ENCODE data around the gene OSTF1.

OSTF1 gene

DNA sequence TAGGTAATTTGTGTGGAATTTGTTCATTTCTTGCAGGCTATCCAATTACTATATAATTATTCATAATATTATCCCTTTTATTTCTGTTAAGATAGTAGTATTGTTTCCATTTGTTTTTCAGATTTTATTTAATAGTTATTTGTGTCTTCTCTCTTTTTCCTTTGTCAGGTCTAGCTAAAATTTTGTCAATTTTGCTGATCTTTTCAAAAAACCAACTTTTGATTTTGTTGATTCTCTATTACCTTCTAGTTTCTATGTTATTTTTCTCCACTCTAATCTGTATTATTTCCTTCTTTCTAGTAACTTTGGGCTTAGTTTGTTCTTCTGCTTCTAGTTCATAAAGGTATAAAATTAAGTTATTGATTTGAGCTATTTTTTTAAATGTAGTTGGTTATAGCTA, 76.3 kb downstream of the OSTF1 start:
- DNase-seq (ENCODE audit: low read depth, low spot score), result no peak

DNA sequence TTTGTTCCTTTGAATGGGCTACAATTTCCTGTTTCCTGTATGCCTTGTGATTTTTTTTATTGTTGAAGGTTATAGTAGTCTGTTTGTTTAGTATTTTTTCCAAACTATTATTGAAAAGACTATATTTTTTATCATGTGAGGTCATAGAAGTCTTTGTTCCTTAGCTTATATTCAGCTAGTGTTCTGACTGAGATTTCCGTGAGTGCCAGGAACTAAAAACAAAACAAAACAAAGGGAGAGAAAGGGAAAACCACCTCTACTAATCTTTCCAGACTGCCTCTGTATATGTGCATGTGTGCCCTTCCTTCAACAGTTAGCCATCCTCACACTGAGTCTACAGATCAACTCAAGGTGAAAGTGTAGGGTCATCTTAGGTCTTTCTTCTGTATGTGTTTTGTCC, 79.0 kb downstream of the OSTF1 start:
- DNase-seq (ENCODE audit: low read depth, low spot score), result no peak

DNA sequence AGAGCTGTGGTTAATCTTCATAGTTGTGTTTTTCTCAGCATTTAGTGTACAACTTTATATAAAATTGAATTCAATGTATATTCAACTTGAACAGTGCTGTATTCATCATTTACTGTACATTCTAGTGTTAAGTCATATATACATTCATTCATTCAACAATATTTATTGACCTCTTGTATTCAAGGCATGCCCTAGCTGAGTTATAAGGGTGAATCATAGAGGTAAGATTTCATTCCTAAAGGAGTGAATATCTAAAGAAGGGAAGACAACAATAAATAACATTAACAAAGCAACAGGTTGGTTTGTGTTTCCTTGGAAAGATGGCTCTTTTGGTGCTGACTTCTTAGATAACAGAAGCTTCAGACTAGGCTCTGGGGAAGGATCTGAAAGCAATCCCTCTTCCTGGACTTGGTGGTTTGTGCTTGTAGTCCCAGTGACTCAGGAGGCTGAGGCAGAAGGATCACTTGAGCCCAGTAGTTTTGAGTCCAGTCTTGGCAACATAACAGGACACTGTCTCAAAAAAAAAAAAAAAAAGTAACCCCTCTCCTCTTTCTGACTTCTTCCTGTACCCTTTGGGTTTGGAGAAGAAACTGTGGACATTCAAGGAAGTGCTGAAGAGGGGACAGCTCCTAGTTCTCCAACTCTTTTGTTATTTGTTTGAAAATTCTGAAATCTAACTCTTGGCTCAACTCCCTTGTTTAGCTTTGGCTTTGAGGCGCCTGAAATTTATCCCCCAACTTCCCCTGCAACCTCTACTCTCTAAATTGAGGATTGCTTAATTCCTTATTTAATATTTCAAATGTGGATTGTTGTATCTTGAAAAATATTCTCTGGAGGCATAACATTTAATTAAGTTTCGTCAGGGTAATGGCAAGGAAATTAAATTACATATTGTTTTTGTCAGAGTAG, 80.2 kb downstream of the OSTF1 start:
- no peak for DNase-seq (ENCODE audit: low read depth, low spot score)

DNA sequence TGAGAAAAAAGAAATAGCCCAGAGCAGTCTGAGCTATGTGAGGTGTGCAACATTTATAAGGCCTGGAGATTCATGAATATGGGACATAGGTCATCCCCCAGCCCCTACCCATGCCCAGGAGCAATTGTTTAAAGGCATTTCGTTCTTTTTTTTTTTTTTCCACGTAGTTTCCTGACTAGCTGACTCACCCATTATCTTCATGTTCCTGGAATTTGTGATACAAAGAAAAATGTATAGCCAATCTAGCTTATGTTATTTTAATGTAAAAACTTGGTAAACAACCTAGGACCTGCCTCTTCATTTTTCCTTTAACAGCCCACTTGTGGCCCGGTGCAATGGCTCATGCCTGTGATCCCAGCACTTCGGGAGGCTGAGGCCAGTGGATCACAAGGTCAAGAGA, 81.3 kb downstream of the OSTF1 start:
- no peak for DNase-seq (ENCODE audit: low read depth, low spot score)

DNA sequence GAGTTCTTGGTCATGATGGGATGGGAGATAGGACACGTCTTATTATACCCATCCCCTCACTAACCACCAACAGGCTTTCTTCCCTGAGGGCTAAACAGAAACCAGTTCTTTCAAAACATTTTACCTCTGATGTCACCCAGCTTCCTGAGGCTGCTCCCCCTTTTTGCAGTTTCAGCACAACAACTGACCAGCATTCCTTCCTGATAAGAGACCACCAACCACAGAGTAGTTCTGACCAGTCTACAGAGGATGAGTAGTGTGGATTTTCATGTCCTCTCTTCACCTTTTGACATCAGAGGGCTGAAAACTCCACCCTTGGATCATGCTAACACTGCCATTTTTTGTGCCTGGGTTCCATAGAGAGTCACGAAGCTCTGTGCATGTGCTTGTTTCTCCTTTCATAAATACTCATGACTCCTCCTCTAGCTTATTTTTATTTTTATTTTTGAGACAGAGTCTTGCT, 82.6 kb downstream of the OSTF1 start:
- peak; percentile 40 for DNase-seq (ENCODE audit: low read depth, low spot score)

DNA sequence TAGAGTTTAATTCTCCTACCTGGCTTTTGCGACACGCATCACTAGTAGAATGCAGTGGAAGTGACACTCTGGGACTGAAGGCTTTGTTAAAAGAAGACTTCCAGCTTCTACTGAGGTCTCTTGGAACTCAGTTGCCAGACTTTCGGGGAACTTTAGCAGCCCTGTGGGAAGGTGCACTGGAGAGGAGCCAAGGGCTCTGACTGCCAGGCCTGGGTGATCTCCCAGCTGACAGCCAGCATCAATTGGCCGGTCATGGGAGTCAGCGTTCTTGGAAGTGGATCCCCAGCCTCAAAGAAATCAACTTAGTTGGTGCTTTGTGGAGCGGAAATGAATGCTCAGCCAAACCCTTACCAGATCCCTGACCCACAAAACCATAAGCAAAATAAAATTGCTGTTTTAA, 87.1 kb downstream of the OSTF1 start:
- DNase-seq (ENCODE audit: low read depth, low spot score), result no peak

DNA sequence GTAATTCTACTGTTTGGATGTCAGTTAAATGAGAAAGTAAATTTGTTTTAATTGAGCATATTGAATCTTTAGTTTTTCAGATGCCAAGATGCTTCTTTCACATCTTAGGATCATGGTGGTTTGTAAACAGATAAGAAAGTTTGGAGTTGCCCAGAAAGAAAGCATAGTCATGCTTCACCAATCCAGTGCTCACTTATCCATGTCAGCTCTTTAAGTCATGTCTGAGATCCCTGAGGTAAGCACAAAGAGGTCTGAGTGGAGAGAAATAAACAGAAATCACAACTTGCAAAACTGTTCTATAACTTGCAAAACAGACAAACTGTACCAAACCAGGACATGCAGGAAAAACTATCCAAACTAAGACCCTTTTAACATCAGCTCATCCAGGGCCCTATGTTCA, 87.7 kb downstream of the OSTF1 start:
- DNase-seq (ENCODE audit: low read depth, low spot score), result no peak

DNA sequence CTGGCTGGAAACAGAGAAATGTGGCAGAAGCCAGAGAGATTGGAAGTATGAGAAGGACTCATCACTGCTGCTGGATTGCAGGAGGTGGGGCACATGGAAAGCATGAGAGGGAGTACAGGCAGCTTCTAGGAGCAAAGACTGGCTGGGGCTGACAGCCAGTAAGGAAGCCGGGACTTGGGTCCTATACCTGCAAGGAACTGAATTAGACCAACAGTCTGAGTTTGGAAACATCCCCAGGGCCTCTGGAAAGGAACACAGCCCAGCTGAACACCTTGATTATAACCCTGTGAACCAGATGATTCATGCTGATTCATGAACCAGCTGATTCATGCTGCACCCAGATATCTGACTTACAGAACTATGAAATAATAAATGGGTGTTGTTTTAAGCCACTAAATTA, 93.4 kb downstream of the OSTF1 start:
- DNase-seq (ENCODE audit: low read depth, low spot score), result peak; percentile 27

DNA sequence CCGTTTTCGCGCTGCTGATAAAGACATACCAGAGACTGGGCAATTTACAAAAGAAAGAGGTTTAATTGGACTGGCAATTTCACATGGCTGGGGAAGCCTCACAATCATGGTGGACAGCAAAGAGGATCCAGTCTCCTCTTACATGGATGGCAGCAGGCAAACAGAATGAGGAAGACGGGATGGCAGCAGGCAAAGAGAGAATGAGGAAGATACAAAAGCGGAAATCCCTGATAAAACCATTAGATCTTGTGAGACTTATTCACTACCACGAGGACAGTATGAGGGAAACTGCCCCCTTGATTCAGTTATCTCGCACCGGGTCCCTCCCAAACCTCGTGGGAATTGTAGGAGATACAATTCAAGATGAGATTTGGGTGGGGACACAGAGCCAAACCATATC, 95.0 kb downstream of the OSTF1 start:
- no peak for DNase-seq (ENCODE audit: low read depth, low spot score)

DNA sequence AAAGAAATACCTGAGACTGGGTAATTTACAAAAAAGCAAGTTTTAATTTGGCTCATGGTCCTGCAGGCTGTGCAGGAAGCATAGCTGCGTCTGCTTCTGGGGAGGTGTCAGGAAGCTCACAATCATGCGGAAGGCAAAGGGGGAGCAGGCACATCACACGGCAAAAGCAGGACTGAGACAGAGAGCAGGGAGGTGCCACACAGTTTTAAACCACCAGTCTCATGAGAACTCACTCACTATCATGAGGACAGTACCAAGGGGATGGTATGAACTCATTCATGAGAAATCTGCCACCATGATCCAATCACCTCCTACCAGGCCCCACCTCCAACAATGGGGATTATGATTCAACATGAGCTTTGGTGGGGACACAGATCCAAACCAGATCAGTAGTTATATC, 96.2 kb downstream of the OSTF1 start:
- DNase-seq (ENCODE audit: low read depth, low spot score), result no peak

DNA sequence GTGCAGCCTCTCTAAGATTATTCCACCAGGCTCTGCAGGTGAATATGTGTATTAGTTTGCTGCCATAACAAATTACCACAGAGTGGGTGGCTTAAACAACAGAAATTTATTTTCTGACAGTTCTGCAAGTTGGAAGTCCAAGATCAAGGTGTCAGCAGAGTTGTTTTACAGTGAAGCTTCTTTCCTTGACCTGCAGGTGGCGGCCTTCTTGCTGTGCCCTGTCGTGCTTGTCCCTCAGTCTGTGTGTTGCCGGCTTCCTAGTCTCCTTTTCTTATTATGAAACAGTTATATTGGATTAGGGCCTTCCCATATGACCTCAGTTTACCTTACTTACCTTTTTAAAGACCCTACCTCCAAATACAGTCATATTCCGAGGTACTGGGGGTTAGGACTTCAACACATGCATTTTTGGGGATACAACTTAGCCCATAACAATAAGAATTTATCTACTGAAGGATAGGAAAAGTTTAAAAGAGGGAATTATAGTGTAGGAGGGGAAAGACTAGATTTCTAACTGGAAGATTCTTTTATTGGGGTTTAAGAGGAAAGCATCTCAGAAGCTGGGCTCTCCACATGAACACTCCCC, 97.4 kb downstream of the OSTF1 start:
- peak; percentile 35 for DNase-seq (ENCODE audit: low read depth, low spot score)

DNA sequence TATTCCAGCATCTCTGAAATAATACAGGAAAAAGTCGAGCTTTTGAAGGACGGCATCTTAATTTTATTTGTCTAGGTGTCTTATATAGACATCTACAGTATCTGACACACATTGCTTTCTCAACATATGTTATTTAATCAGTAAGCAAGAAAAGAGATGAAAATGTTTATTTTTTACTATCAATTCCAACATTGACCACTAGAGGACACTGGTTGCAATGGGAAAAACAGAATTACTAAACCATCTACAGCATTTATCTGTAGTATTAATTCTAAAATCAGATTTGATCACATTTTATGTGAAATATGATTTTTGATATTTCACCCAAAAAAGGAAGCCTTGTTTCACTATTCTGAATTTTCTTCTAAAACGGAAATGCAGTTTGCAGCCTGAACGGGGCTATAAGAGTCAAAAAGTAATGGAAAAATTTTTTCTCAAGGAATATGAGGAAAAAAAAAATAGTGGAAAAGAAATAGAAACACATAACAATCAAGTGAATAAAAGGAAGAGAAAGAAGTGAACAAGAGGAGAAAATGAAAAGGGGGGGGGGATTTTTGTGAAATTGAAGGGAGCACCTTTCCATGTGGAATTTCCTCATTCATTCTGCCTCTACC, 98.6 kb downstream of the OSTF1 start:
- peak; percentile 33 for DNase-seq (ENCODE audit: low read depth, low spot score)

DNA sequence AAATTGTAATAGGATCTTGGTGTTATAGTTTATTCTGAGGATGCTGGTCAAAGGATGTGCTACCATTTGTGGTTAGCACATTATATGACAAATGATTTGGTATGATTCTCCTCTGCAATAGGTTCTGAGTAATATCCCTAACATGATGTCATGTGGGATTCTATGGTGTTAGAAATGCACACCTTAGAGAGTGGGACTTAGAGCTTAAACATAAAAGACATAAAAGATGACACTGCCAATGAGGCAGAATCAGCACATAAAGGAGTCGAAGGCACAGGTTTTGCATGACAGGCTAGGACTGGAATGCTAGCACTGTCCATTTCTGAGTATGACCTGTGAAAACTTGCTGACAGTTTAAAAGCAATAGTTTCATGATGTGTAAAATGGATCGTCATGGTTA, 100.4 kb downstream of the OSTF1 start:
- no peak for DNase-seq (ENCODE audit: low read depth, low spot score)

DNA sequence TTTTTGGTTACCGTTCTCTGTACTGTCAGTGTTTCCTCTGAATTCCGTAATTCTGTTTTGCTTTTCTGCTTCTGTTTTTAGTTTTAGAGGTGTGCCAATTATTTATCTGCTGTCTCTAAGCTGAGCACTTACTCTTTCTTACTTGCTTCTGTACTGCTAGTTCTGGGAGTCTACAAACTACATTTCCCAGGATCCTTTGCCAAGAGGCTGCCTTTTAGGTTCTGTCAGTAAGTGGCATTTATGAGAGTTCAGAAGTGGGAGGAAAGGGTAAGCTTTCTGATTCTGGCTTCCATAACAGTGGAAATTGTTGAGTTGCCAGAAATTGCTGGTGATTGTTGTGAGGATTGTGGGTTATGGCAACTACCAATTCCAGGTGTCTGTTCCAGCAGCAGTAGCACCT, 102.4 kb downstream of the OSTF1 start:
- no peak for DNase-seq (ENCODE audit: low read depth, low spot score)

Data from astrocyte of the hippocampus (primary cell).